Measurements from ENCODE around the gene DEPDC5. TPM values are rescaled to one million over a fixed set of nuclear protein-coding genes. Genes with fewer than 3 reads are reported as not detected.

Gene DEPDC5
- total RNA-seq, 4 donors from 2014 or later: 25.9 to 86.4 (median 45.6) TPM

- Histone ChIP-seq H3K27me3 (no peaks in the 10 kb centered on the region), H3K27ac (no peak overlapping the region), H3K36me3 (peaks cover 0 to 19% (median 0%) of the 10 kb centered on the region in 4 donors), H3K4me1 (peaks cover 0 to 9% (median 3%) of the 10 kb centered on the region in 4 donors), H3K4me3 (no peak overlapping the region), H3K9me3 (no peaks in the 10 kb centered on the region)
- in situ Hi-C loops (cut with MboI; ENCODE audit: low pct_ligation_motif_present in 1 of 4, low pct_unique_long_range_greater_than_20kb in 1 of 4, low sequenced_read_pairs in 3 of 4): no loop called here
- DNase-seq: no peak
- 40 to 69% methylated on average over 2 to 4 of the region's 4 CpGs for WGBS, 2 donors (ENCODE audit: low coverage in 1 of 2)
- intact Hi-C loops (cut with DNase I; ENCODE audit: low total_unique reads): no loop called here
- TF ChIP-seq POLR2A (IDR thresholded peaks at IDR 0.05) (no peak), EP300 (IDR thresholded peaks at IDR 0.05; ENCODE audit: low read depth) (no peak), CTCF (IDR thresholded peaks at IDR 0.05) (no peak), POLR2AphosphoS5 (IDR thresholded peaks at IDR 0.05) (no peak)
Measured at GRCh38 chr22:31872209-31872608, 118.4 kb downstream of the DEPDC5 start.

DNA sequence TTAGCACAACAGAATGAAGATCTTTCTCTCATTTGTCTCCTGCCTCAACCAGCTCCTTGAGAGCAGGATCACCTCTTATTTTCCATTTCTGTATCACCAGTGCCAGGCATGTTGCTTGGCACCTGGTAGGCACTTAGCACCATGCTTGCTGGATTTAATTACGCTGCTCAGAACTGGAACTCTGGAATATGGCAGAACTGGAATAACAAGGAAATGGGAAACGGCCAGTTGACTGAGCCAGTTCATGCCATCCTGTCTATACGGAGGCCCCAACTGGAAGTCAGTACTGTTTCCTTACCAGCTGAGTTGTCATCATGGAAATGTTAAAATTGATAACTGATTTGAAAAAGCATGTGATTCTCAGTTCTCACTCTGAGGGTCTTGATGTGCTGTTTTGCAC, 121.0 kb downstream of the DEPDC5 start:
- no peak for DNase-seq
- WGBS, 2 donors (ENCODE audit: low coverage in 1 of 2): 88 to 93% methylated on average over 3 of the region's 3 CpGs
- in situ Hi-C loops (cut with MboI; ENCODE audit: low pct_ligation_motif_present in 1 of 4, low pct_unique_long_range_greater_than_20kb in 1 of 4, low sequenced_read_pairs in 3 of 4): no loop called here

GRCh38 chr22:31876156-31876920, 122.5 kb downstream of the DEPDC5 start:
- Histone ChIP-seq H3K27ac (no peak overlapping the region), H3K36me3 (peaks cover 0 to 19% (median 2%) of the 10 kb centered on the region in 4 donors), H3K4me1 (peaks cover 0 to 5% (median 0%) of the 10 kb centered on the region in 4 donors), H3K9me3 (no peaks in the 10 kb centered on the region), H3K4me3 (no peak overlapping the region), H3K27me3 (no peaks in the 10 kb centered on the region)
- TF ChIP-seq POLR2AphosphoS5 (IDR thresholded peaks at IDR 0.05) (no peak), CTCF (IDR thresholded peaks at IDR 0.05) (no peak), EP300 (IDR thresholded peaks at IDR 0.05; ENCODE audit: low read depth) (no peak), POLR2A (IDR thresholded peaks at IDR 0.05) (no peak)
- WGBS, 2 donors (ENCODE audit: low coverage in 1 of 2): 92 to 100% methylated on average over 4 to 12 of the region's 12 CpGs
- in situ Hi-C loops (cut with MboI; ENCODE audit: low pct_ligation_motif_present in 1 of 4, low pct_unique_long_range_greater_than_20kb in 1 of 4, low sequenced_read_pairs in 3 of 4) (no loop called here), intact Hi-C loops (cut with DNase I; ENCODE audit: low total_unique reads) (loop anchor here (5.0 kb wide), 1 partner anchor 299 kb away; no protein-coding TSS in a partner anchor)
- DNase-seq: no peak

More for the DNA sequence above, 121.0 kb downstream of the DEPDC5 start:
- Histone ChIP-seq H3K27me3 (no peaks in the 10 kb centered on the region), H3K27ac (no peak overlapping the region), H3K4me1 (peaks cover 0 to 9% (median 3%) of the 10 kb centered on the region in 4 donors), H3K36me3 (peaks cover 0 to 19% (median 2%) of the 10 kb centered on the region in 4 donors), H3K9me3 (no peaks in the 10 kb centered on the region), H3K4me3 (no peak overlapping the region)
- intact Hi-C loops (cut with DNase I; ENCODE audit: low total_unique reads): loop anchor here (5.0 kb wide), 1 partner anchor 298 kb away; no protein-coding TSS in a partner anchor
- TF ChIP-seq CTCF (IDR thresholded peaks at IDR 0.05) (no peak), POLR2AphosphoS5 (IDR thresholded peaks at IDR 0.05) (no peak), POLR2A (IDR thresholded peaks at IDR 0.05) (no peak), EP300 (IDR thresholded peaks at IDR 0.05; ENCODE audit: low read depth) (no peak)

DNA sequence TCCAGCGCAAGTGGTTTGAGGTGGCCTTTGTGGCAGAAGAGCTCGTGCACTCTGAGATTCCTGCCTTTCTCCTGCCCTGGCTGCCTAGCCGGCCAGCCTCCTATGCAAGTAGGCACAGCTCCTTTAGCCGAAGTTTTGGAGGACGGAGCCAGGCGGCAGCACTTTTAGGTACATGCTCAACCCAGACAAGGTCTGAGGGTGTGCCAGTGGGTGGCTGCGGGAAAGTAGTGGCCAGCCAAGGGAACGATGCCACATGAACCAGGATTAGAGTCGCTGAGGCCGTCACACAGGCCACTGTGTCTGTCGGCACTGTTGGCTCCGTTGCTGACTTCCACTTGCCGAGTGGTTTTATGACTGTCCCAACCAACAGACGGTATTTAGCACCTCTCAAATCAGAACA, 125.8 kb downstream of the DEPDC5 start:
- H3K27ac ChIP-seq: no peak overlapping the region
- WGBS, 2 donors (ENCODE audit: low coverage in 1 of 2): 95% methylated on average over 14 of the region's 14 CpGs; no CpG with 5 or more reads in 1 of the 2 donors
- intact Hi-C loops (cut with DNase I; ENCODE audit: low total_unique reads): loop anchor here (5.0 kb wide), 1 partner anchor 302 kb away; no protein-coding TSS in a partner anchor
- peaks cover 0 to 5% (median 2%) of the 10 kb centered on the region in 4 donors for H3K36me3 ChIP-seq
- no peak for DNase-seq
- in situ Hi-C loops (cut with MboI; ENCODE audit: low pct_ligation_motif_present in 1 of 4, low pct_unique_long_range_greater_than_20kb in 1 of 4, low sequenced_read_pairs in 3 of 4): no loop called here
- H3K27me3 ChIP-seq: no peaks in the 10 kb centered on the region
- no peak for TF ChIP-seq CTCF (IDR thresholded peaks at IDR 0.05)
- TF ChIP-seq POLR2AphosphoS5 (IDR thresholded peaks at IDR 0.05): no peak
- no peak overlapping the region for H3K4me3 ChIP-seq
- no peaks in the 10 kb centered on the region for H3K4me1 ChIP-seq
- H3K9me3 ChIP-seq: no peaks in the 10 kb centered on the region

Measured in transverse colon (tissue), 4 donors.